Right hindlimb (tissue), 1 donor: ENCODE results near the gene TASP1.
"Not testable (repeated sequence)": the region's sequence is repeated elsewhere in the genome, so short reads cannot be mapped to it uniquely, and the experiment has no call there.

Source experiments
- DNase-seq: peaks from one replicate; pipeline ENCODE4 v3.0.0-alpha.2; 2018

Gene TASP1, protein sequence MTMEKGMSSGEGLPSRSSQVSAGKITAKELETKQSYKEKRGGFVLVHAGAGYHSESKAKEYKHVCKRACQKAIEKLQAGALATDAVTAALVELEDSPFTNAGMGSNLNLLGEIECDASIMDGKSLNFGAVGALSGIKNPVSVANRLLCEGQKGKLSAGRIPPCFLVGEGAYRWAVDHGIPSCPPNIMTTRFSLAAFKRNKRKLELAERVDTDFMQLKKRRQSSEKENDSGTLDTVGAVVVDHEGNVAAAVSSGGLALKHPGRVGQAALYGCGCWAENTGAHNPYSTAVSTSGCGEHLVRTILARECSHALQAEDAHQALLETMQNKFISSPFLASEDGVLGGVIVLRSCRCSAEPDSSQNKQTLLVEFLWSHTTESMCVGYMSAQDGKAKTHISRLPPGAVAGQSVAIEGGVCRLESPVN

DNA sequence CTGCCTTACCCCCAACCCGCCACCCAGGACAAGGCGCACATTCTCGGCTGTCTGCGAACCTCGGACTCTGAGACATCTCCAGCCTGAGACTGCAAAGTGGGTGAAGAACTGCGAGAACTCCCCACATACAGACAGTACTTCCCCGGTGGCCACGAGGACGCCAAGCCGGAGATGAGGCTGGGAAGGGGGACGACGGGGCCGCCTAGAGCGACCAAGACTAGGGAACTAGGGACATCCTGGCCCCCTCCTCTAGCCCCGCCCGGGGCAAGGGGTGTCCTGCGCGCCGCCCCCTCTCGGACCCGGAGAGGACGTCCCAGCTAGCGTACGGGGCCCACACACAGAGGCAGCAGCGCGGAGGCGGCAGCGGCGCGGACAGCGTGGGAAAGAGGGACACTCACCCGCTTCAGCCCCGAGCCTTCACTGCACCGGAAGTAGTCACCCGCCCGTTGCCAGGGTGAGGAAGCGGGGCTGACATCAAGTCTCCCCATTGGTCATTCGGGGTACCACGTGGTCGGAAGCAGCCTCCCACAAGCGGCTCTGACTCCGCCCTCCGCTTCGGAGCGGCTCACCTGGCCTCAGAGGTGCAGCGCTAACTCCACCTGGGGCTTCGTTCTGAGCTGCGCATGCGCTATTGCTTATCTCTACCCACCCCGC, at the start of gene TASP1:
Gene TASP1 (minus strand): TSS at position 437 of the 654 bp plus-strand sequence. CDS start 8,854 bp downstream, outside the sequence.
- DNase-seq, result peak; percentile 97

DNA sequence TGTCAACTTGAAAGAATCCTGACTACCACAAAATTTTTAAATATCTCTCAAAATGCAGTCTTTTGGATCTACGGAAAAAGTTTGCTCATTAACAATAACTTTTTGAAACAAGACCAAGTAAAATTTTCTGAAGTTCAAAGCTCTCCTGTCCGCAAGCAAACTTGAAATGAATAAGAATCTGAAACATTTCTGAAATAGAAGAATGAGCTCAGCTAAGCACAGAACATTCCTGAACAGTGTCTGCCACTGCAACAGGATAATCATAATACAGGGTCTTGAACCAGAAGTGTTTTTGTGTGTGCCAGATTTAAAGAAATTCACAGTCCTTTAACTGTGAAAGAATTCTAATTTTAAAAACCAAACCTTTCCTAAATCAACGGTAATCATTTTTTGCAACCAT, 49.1 kb upstream of the TASP1 start:
- no peak for DNase-seq

DNA sequence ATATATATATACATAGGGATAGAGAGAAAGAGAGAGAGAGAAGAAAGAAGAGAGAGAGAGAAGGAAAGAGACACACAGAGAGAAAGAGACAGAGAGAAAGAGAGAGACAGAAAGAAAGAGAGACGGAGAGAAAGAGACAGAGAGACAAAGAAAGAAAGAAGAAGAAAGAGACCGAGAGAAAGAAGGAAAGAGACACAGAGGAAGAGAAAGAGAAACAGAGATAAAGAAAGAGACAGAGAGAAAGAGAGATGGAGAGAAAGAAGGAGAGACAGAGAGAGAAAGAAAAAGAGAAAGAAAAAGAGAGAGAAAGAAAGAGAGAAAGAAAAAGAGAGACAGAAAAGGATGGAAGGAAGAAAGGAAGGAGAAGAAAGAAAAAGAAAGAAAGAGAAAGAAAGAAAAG, 46.9 kb upstream of the TASP1 start:
- no peak for DNase-seq

DNA sequence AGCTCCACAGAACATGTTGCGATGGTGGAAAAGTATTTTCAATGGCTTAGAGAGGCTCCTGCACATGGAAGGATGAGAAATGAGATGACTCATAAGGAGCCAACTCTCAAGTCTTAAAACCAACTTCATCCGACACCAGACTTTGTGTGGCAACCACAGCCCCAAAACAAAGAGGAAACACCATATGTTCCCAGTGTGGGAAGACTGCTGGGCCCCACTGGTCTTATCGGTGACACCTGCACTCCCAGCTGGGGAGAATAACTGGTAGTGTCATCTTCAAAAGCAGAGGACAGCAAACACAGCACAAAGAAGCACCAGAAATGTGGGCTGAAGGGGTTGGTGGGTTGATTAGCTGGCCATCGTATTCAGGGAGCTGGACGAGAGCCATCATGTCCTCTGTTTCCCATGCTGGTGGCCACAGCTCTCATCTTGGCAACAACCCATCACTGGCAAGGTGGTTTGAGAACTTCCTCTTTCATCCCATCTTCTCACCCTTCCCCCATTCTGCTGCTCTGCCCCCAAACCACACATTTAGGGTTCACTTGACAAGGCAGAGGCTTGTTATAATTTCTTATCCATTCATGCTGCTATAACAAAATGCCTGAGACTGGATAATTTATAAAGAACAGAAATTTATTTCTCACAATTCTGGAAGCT, 46.0 kb upstream of the TASP1 start:
- DNase-seq, result no peak

DNA sequence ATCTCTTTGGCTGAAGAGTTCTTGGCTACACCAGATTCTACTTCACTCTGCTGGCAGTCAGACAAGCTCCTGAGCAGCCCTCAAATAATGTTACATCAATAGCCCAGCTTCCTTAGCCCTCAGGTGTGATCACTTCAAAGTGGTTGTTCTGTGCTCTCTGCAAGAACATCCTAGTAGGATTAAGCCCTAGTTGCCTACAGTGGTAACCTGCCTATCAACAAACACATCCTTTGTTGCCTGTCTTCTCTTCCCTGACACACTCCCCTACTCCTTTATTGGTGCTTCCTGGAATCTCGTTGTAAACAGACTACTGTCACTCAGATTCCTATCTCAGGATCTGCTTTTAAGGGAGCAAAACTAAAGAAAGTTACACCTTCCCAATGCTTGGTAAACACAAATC, 45.1 kb upstream of the TASP1 start:
- DNase-seq, result no peak

DNA sequence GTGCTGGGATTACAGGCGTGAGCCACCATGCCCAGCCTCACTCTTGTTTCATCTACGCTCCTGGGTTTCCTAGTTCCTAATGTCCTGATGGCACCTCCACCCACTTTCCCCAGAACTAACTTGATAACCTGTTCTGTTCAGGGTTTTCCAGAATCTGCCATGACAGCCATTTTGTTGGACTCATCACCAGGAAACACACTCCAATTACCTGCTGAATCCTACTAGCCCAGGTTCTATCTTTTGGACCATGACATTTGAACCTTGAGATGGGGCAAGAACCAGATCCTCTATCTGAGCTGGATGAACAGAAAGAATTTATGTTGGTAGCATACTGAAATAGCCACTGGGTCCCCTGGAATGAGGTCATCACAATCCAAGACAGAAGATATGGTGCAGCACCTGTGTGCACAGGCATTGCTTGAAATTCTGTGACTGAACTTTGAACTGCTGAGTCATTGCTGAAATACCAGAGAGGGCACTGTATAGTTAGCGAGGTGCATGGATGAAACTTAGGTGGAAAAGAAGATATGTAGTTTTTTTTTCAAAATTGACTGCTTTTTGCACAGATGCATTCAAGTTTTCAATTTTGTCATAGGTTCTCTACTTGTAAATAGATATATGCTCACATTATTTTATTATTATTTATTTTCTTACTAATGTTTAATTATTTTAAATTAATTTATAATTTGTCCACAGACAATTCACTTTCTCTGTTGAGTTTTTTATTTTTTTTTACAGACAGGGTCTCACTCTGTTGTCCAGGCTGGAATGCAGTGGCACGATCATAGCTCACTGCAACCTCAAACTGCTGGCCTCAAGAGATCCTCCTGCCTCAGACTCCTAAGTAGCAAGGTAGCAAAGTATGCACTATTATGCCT, 42.8 kb upstream of the TASP1 start:
- no peak for DNase-seq

DNA sequence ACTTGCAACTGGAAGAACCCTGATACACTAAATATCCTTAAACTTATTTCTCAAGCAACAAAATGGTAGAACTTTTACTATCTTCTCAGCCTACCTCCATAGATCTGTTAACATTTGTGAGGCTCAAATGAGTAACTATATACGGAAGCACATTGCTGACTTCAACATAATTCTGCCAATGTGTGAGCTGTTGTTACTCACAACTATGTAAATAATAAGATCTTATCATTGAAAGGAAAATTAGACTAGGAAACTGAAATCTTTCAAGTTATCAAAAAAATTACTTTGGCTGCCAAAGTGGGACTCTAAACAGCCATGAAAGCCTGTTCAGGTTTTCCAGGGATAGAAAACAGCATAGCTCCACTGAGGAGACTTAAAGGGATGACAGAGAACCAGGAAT, 40.2 kb upstream of the TASP1 start:
- DNase-seq, result no peak

DNA sequence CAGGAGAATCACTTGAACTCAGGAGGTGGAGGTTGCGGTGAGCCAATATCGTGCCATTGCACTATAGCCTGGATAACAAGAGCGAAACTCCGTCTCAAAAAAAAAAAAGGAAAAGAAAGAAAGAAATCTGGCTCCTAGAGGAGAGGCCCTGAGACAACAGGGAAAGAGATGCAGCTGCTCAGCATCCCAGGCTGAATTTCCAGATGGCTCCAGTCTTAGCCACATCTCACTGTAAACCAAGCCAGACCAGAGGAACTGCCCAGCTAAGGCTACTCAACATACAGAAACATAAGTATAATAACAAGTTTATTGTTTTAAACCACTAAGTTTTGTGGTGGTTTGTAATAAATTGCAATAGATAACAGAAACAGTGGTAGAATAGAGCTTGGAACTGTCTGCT, 38.5 kb upstream of the TASP1 start:
- DNase-seq, result peak; percentile 34

DNA sequence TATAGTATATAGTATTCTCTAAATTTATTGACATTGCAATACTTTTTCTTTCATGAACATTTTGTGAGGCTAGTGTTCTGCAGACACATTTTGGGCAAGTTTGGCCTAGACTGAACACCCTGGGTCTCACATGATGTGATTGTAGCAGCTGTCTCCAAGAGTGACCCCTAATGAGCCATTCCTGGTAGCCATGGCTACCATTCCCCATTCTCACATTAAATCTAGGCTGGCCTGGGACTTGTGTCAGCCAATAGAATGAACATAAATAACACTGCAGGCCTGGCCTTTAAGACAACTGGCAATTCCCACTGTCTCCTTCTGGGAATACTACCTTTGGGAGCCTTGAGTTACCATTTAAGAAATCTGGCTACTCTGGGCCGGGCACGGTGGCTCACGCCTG, 38.0 kb upstream of the TASP1 start:
- DNase-seq, result no peak

DNA sequence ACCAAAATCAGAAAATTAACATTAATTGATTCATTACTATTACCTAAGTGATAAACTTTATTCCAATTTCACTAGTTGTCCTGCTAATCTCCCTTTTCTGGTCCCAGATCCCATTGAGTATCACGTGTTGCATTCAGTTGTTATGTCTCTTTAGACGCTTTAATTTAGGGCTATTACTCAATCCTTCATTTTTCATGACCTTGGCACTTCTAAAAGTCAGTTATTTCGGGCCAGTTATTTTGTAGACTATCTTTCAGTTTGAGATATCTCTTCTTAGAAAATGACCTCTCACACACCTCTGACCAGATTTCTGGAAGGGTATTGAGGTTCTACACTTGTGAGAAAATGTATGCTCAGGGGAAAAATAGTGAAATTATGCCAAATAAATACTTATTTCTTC, 34.0 kb upstream of the TASP1 start:
- no peak for DNase-seq

DNA sequence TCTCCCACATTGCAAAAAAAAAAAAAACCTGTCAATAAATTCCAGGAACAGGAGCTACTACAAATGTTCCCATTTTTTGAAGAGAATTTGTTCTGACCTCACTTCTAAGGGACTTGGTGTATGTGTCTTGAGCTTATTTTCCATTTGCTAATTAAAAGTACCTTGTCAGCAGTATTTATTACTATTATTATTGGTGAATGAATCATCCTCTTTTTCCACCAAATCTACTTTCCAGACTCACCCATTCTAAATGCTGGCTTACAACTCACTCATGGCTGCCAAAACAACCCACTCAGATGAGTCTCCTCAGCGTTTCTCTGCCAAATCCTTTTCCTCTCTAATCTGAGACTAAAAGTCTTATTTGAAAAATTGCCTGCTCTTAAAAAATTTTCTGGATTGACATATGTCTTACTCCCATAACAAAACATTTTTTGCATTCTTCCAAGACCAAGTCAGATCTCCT, 33.2 kb upstream of the TASP1 start:
- peak; percentile 78 for DNase-seq

DNA sequence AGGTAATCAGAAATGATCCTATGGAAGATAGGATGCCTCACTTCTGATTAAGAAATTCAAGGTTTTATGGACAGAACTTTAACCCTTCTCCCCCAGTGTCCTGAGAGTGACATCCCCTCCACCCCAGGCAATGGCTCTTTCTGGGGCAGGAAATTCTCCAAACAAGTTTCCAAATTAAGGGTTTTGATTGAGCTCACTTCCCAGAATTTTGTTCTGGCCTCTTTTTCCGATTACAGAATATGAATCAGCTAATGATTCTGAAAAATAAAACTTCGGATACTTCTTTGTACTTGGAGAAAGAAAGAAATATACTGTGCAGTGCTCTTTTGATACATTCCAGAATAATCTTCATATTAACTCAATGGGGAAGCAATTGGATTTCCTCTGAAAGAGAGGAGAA, 32.8 kb upstream of the TASP1 start:
- no peak for DNase-seq

DNA sequence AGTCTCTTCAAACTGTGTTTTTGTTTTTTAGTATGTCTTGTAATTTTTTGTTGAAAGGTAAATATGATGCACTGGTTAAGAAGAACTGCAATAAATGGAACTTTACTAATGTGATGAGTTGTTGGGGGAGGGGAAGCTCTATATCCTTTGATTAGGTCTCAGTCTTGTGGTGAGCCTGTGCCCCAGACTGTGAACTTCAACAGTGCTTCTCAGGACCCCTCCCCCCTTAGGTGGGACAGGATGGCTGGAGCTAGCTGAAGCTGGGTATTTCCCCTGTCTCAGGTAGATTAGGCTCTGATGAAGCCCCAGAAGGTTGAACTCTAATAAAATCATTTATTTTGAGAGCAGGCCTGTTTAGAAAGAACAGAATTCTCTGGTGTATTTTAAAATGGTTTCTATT, 31.4 kb upstream of the TASP1 start:
- DNase-seq, result no peak

DNA sequence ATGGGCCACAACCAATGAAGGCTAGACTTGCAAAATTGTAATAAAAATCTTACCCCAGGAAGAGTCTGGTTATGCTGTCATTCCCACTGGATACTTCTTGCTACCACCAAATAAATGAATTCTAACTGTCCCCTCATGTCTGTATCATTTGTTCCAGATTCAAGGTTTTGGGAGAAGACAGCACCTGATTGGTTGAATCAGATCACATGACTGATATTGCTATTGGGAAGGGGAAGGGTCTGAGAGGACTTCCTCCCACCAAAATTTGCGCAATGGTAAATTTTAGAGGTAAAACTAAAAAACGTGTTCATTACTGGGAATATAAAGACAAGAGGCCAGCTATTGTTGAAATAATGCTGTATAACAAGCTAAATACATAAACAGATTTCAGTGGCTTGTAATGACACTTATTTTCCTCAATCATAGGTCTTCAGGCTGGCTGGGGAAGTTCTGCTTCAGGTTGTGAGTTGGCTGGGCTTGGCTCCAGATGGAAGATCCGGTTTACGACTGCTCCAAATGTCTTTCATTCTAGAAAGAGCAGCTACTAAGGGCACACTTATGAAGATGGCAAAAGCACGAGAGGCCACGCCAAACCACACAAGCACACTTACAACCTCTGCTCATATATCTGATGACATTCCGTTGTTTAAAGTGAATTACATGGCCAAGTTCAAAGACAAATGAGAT, 27.1 kb upstream of the TASP1 start:
- DNase-seq, result peak; percentile 43

DNA sequence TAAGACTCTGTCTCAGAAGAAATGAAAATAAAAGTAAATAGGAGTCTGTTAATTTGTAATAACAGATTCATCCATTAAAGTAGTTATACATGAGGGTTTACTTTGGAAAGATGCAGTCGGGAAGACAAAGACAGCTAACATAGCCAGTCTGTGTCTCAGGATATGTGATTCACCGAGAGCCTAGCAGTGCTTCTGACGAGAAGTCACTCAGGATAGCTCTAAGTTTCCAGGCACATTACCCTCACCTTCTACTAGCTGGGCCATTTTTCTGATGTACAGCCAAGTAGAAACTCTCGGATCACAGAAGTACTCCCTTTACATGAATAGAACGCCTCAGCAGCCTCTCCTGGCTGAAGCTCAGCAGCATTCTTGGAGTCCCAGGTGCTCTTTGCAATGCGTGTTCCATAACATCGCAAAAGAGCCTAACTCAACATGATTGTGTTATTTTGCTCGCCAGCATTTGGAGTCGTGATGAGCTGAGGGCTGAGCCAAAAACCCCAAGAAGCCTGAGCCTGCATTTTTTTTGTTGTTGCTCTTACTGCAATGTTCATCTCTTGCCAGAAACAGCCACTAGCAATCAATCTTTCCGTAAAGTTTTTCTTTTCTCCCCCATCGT, 22.4 kb upstream of the TASP1 start:
- peak; percentile 90 for DNase-seq

DNA sequence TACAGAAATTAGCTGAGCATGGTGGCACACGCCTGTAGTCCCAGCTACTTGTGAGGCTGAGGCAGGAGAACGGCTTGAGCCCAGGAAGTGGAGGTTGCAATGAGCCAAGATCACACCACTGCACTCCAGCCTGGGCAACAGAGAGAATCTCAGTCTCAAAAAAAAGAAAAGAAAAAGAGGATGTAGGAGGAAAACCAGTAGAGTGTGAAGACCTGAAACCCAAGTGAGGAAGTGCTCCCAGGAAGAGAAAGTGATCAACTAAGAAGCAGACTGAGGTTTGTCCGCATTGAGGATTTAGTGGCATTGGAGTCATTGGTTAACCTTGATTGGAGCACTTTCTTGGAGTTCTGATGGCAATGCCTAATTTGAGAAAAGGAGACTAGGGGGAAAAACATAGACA, 20.6 kb upstream of the TASP1 start:
- DNase-seq, result no peak

DNA sequence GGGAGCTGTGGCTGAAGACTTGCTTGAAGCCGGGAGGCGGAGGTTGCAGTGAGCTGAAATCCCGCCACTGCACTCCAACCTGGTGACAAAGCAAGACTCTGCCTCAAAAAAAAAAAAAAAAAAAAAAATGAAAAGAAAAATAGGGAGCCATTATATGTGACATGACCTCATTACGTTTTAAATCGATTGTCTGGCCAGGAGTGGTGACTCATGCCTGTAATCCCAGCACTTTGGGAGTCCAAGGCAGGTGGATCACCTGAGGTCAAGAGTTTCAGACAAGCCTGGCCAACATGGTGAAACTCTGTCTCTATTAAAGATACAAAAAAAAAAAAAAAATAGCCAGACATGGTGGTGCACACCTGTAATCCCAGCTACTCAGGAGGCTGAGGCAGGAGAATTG, 19.3 kb upstream of the TASP1 start:
- not testable (repeated sequence) for DNase-seq

DNA sequence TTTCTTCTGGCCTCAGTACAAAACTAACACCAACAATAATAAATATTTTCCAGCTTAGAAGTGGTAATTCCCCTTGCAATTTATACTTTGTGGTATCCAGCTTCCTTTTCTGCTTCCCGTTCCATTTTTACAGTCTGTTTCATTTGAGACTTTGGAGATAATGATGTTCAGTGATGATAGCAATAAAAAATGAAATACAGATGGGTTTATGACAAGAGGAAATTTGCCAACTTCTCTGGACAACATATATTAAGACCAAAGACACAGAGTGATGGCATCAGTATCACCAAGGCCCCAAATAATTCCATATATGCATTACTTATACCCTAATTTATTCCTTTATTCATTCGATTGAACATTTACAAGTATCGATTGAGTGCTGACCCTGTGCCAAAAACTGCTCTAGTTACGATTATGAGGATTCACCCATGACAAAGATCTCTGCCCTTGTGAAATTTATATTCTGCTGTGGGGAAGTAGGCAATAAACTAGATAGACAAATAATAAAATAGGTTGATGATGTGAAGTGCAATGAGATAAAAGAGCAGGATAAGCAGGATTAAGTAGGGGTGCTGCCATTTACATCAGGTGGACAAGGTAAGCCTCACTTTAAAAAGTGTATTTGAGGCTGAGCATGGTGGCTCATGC, 18.1 kb upstream of the TASP1 start:
- DNase-seq, result no peak

DNA sequence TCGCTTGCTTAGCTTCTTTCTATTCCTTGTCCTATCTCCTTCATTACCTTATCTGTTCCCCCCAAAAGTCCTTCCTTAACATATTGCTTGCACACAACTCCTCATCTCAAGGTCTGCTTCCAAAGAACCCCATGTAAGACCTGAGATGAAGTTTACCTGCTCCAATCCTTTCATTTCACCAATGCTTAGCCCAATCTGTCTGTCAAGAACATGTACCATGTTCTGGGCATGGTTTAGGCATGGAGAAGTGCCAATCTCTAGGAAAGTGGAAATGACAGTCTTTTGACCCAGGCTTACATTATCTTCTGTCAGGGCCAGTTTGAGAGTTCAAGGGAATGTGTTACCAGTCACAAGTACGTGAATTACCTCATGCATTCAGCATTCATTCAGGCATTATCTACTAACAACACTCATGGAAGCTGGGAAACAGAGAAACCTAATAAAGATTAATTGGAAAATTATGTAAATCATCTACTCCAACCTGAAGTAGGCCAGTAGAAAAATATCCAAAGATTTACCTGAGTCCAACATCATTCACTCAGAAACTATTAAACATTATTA, 15.8 kb upstream of the TASP1 start:
- no peak for DNase-seq

DNA sequence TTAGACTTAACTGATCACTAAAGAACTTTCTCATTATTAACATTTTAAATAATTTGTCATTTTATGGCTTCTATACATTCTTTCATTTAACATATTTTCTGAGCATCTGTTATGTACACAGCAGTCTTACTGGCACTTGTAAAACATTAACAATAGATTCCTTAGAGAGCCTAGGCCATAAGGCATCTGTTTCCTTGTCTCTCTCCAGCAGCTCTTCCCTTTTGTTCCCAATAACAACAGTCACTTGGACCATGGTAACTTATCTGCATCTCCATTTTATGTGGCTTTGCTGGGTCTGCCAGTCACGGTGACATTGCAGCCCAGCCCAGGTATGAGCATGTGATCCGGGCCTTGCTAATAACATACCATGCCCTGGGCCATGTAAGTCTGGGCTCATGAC, 11.7 kb upstream of the TASP1 start:
- no peak for DNase-seq
